NCI-H510A (cell line): ENCODE results near the gene SORL1.

Experiments
- DNase-seq: peaks from one replicate; lab custom pipeline; 2025; lab: John Stamatoyannopoulos, UW

SORL1 gene

DNA sequence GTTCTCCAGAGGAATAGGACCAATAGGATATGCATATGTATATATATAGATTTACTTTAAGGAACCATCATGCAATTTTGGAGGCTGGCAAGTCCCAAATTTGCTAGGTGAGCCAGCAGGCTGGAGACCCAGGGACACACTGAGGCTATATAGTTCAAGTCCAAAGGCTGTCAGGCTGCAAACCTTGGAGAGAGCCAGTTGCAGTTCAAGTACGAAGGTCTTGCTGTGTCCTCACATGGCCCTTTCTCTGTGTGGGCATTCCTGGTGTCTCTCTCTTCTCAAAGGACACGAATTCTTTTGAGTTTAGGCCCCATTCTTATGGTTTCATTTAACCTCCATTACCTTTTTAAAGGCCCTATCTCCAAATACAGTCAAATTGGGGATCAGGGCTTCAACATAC is 135.1 kb downstream of the SORL1 start:
- no peak for DNase-seq

- DNase-seq: no peak
Observed at GRCh38 chr11:121588747-121589146, 136.6 kb downstream of the SORL1 start.

GRCh38 chr11:121589946-121590537 is 137.9 kb downstream of the SORL1 start:
- no peak for DNase-seq

GRCh38 chr11:121590772-121591404 is 138.8 kb downstream of the SORL1 start:
- DNase-seq: no peak

DNA sequence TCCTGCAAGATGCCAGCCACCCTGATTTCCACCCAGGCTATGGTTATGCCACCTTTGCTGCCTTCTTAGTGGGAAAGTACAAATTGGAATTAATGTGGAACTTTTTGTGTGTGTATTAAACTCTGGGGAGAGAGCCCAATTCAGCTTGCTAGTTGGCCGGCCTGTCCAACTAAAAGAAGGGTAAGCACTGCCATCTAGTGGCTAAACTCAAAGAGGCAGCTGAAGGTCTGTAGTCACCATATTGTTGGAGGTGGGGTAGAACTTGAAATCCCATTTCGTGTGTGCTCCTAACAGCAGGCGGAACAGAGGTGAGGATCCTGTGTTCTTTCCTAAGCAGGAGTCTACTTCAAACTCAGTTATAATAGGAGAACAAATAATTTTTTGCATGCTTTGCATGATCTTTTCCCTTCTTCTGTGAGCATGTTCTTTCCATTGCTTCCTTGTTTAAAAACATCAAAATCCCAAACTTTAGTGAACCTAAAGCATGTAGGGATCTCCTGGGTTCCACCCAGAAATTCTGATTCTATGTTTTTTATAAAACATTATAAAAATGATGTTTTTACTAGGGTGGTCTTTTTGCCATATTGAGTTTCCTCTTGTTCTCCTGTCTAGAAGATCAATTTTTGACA is 139.4 kb downstream of the SORL1 start:
- no peak for DNase-seq

- DNase-seq: no peak
Observed at GRCh38 chr11:121592708-121593107, 140.6 kb downstream of the SORL1 start.

GRCh38 chr11:121595717-121596161 is 143.6 kb downstream of the SORL1 start:
- DNase-seq: no peak

GRCh38 chr11:121596195-121597155 is 144.4 kb downstream of the SORL1 start:
- no peak for DNase-seq

GRCh38 chr11:121603316-121603715 is 151.2 kb downstream of the SORL1 start:
- DNase-seq: no peak

DNA sequence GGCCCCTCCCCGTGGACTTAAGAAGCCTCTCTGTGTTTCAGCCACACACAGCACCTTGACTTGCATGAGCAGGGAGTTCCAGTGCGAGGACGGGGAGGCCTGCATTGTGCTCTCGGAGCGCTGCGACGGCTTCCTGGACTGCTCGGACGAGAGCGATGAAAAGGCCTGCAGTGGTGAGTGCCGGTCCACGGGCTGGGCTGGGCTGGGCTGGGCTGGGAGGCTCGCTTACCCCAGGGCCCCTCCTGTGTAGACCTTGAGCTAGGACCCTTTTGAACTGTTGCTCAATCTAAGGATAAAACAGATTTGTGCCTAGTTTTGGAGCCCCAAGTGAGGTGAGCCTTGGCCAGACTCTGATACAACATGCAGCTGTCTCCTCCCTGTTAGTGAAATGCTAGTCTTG is 152.0 kb downstream of the SORL1 start:
- DNase-seq: no peak

GRCh38 chr11:121606354-121606753 is 154.2 kb downstream of the SORL1 start:
- DNase-seq: no peak

- DNase-seq: no peak
Observed at GRCh38 chr11:121607341-121607740, 155.2 kb downstream of the SORL1 start.

GRCh38 chr11:121608545-121609098 is 156.5 kb downstream of the SORL1 start:
- DNase-seq: no peak

DNA sequence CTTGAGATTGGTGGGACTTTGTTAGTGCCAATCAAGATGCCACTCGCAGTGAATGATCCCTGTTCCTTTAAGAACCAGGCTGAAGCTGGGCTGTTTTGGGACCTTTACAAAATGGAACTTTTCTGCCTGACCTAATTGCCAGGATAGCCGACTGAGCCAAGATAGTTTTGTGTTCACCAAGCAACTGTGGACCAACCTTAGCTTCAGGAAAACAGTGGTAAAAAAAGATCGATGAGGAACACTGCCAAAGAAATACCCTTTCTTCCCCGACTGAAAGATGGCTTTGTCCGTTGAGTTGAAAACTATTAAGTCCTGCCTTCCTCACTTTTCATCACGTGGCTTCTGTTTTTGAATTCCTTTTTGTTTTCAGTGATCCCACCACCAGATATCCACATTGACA is 158.6 kb downstream of the SORL1 start:
- DNase-seq: no peak

DNA sequence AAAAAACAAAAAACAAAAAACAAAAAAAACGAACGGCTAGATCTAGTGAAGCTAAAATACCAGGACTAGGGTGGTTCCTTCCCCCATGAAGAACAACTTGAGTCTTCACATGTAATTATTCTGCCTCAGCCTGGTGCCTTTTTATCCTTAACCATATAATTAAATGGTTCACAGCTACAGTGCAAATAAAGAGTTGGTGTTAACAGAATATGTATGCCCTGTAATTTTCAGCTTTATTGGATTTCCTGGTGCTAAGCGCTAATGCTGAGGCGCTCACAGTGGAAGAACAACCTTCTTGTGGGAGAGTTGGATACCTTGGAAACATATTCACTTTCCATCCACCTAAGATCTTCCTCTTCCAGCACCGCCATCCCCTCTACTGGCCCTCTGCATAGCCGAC is 159.1 kb downstream of the SORL1 start:
- no peak for DNase-seq

GRCh38 chr11:121613724-121614123 is 161.6 kb downstream of the SORL1 start:
- DNase-seq: no peak

GRCh38 chr11:121614636-121615240 is 162.6 kb downstream of the SORL1 start:
- DNase-seq: no peak

DNA sequence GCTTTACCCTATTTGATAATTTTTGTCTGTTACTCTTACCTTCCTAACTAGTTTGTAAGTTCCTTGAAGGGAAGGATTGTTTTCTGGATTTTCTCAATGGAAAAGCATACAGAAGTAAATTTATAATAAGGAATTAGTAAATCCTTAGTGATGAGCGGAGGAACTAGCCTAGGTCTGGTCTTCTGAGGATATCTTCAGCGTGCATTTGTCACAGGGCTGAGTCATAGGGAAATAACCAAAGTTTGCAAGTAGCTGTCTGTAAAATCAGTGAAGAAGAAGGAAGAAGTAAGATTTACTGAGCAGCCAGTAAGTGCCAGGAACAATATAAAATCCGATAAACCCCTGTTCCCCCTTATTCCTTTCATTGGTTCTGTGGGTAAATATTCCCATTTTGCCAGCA is 163.4 kb downstream of the SORL1 start:
- DNase-seq: no peak

GRCh38 chr11:121618516-121618915 is 166.4 kb downstream of the SORL1 start:
- no peak for DNase-seq

DNA sequence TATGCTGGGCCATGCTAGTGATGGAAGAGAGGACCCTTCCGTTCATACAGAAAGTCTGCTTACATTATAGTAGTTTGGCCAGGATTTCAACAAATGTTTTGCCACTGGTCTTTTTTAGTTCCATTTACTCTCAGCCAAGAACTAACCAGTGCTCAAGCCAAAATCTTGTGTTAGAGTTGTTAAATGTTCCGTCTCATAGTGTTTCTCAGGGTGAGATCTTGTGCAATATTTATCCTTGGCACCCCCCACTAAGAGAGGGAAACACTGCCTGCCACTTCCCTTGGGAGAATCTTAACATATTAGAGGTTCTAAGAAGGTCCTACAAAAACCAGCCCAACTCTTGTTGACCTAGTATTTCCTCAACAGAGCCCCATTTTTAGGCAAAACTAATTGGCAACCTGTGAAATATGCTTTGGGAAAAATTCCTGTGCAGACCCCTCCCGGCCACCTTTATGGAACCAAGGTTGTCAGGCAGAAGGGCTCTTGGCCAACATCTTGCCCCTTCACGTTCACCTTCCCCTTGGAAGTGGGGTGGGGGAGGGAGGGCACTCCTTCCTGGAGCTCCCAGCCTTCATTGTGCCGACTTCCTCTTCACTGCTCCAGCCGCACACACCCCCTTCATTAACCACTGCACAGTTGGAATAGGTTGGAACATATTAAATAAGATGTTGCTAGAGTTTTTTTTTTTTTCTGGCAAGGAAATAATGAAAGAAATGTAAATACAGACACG is 173.8 kb downstream of the SORL1 start:
- no peak for DNase-seq

DNA sequence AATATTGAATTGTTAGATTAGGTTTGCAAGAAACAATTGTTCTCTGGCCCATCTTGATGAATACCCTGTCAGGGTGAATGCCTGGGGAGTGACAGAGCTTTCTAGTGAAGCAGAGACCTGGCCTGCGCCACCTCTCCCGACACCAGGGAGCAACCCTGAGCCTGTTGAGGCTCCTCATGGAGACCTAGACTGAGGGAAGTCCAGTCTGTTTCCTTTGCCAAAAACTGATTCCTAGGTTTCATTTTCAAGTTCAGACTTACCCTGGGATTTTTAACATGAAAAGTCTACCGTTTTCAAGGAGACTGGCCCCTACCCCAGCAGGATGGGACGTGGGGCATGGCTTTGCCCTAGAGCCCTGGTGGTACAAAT is 174.4 kb downstream of the SORL1 start:
- DNase-seq: no peak
